GM23338 (cell line): ENCODE results near the gene BTBD9. TPM values are rescaled to one million over a fixed set of nuclear protein-coding genes. Genes with fewer than 3 reads are reported as not detected.

ENCODE experiments used
- ATAC-seq: fragments of 200-7000 bp; cut with Tn5 transposase; 3 replicates; pipeline ENCODE4 v1.9.1; 2020
- DNase-seq: peaks from one replicate; pipeline ENCODE4 v3.0.0-alpha.2; 2015; ENCODE audit warnings: low spot score
- H2AFZ ChIP-seq: fragments of 200-600 bp; sonication (generic); 2 replicates; pipeline ENCODE4 v1.8.0; 2016; ENCODE audit warnings: antibody characterized with exemption, mild to moderate bottlenecking, moderate library complexity
- H3F3A ChIP-seq: fragments of 200-600 bp; sonication (generic); replicated peaks from 2 replicates; pipeline ENCODE4 v1.8.0; 2017; ENCODE audit warnings: antibody characterized with exemption, mixed run types, low read depth
- H3K27ac ChIP-seq: fragments of 200-600 bp; sonication (generic); 2 replicates; pipeline ENCODE4 v1.6.1; 2016; ENCODE audit warnings: low read depth
- H3K27me3 ChIP-seq: fragments of 200-600 bp; sonication (generic); 2 replicates; pipeline ENCODE4 v1.8.0; 2016; ENCODE audit warnings: mild to moderate bottlenecking, mixed run types, moderate library complexity; ENCODE audit not compliant: insufficient read depth
- H3K36me3 ChIP-seq: fragments of 200-600 bp; sonication (generic); 2 replicates; pipeline ENCODE4 v1.8.0; 2016; ENCODE audit warnings: mild to moderate bottlenecking; ENCODE audit not compliant: insufficient read depth
- H3K4me1 ChIP-seq: fragments of 200-600 bp; sonication (generic); 2 replicates; pipeline ENCODE4 v1.8.0; 2016; ENCODE audit warnings: mild to moderate bottlenecking, moderate library complexity; ENCODE audit not compliant: insufficient read depth
- H3K4me2 ChIP-seq: fragments of 200-600 bp; sonication (generic); 2 replicates; pipeline ENCODE4 v1.7.1; 2017; ENCODE audit warnings: mixed run types
- H3K4me3 ChIP-seq: fragments of 200-600 bp; sonication (generic); 2 replicates; pipeline ENCODE4 v1.6.1; 2016; ENCODE audit warnings: mixed run types
- H3K79me2 ChIP-seq: fragments of 200-600 bp; sonication (generic); replicated peaks from 2 replicates; pipeline ENCODE4 v1.8.0; 2017; ENCODE audit warnings: mild to moderate bottlenecking; ENCODE audit not compliant: insufficient read depth
- H3K9me2 ChIP-seq: fragments of 200-600 bp; sonication (generic); 2 replicates; pipeline ENCODE4 v1.8.0; 2017; ENCODE audit not compliant: insufficient read depth
- H4K20me1 ChIP-seq: fragments of 200-600 bp; sonication (generic); replicated peaks from 2 replicates; pipeline ENCODE4 v1.8.0; 2017; ENCODE audit warnings: mild to moderate bottlenecking; ENCODE audit not compliant: insufficient read depth
- H3K27ac Mint-ChIP-seq: 2 replicates; pipeline ENCODE4 v1.8.0; 2020; ENCODE audit warnings: inconsistent platforms, mild to moderate bottlenecking, moderate library complexity, mixed read lengths
- H3K27me3 Mint-ChIP-seq: 3 replicates; pipeline ENCODE4 v1.8.0; 2022; ENCODE audit warnings: low read depth, mild to moderate bottlenecking, moderate library complexity, mixed read lengths, inconsistent platforms; ENCODE audit not compliant: insufficient read depth, poor library complexity
- H3K36me3 Mint-ChIP-seq: 3 replicates; pipeline ENCODE4 v1.8.0; 2021; ENCODE audit warnings: low read depth, mild to moderate bottlenecking, inconsistent platforms, moderate library complexity, mixed read lengths
- H3K4me1 Mint-ChIP-seq: 3 replicates; pipeline ENCODE4 v1.8.0; 2020; ENCODE audit warnings: mild to moderate bottlenecking, inconsistent platforms, mixed read lengths
- H3K4me3 Mint-ChIP-seq: 3 replicates; pipeline ENCODE4 v1.8.0; 2021; ENCODE audit warnings: moderate library complexity, mild to moderate bottlenecking, inconsistent platforms, mixed read lengths
- H3K9me3 Mint-ChIP-seq: 3 replicates; pipeline ENCODE4 v1.8.0; 2020; ENCODE audit warnings: moderate library complexity, mild to moderate bottlenecking, inconsistent platforms, mixed read lengths
- CREB1 ChIP-seq: fragments of 250-450 bp; sonication (Bioruptor Pico); IDR thresholded peaks from 2 replicates; pipeline ENCODE4 v1.5.0; 2020; ENCODE audit warnings: low read depth, mild to moderate bottlenecking, moderate library complexity
- CTCF ChIP-seq, 2 experiments: fragments of 200-600 bp in 1 of 2; sonication (generic) in 1 of 2; conservative IDR thresholded peaks; 2 replicates each; pipeline versions ENCODE4 v1.5.1 to v1.6.1; 2016 to 2017; ENCODE audit warnings: antibody characterized with exemption in 2 of 2, low read depth in 2 of 2, mild to moderate bottlenecking in 2 of 2, moderate library complexity in 1 of 2
- ETS1 ChIP-seq: IDR thresholded peaks from 2 replicates; pipeline ENCODE4 v1.6.1; 2016; ENCODE audit warnings: antibody characterized with exemption
- EZH2 ChIP-seq: fragments of 200-600 bp; sonication (generic); IDR thresholded peaks from one replicate; pipeline ENCODE4 v1.8.0; 2017; ENCODE audit warnings: antibody characterized with exemption, mild to moderate bottlenecking, low read depth; ENCODE audit not compliant: unreplicated experiment
- EZH2phosphoT487 ChIP-seq: fragments of 200-600 bp; sonication (generic); IDR thresholded peaks from one replicate; pipeline ENCODE4 v1.8.1; 2018; ENCODE audit warnings: antibody characterized with exemption; ENCODE audit not compliant: unreplicated experiment
- JUNB ChIP-seq: IDR thresholded peaks from one replicate; pipeline ENCODE4 v1.6.1; 2016; ENCODE audit warnings: antibody characterized with exemption; ENCODE audit not compliant: unreplicated experiment
- NANOG ChIP-seq: IDR thresholded peaks from 2 replicates; pipeline ENCODE4 v1.6.1; 2016; ENCODE audit warnings: antibody characterized with exemption, borderline replicate concordance
- POLR2AphosphoS5 ChIP-seq: IDR thresholded peaks from 2 replicates; pipeline ENCODE4 v1.6.1; 2016; ENCODE audit warnings: antibody characterized with exemption, low read depth
- REST ChIP-seq: IDR thresholded peaks from one replicate; pipeline ENCODE4 v1.6.1; 2018; ENCODE audit warnings: antibody characterized with exemption; ENCODE audit not compliant: unreplicated experiment
- STAT1 ChIP-seq: IDR thresholded peaks from one replicate; pipeline ENCODE4 v1.6.1; 2016; ENCODE audit warnings: antibody characterized with exemption; ENCODE audit not compliant: unreplicated experiment
- ZNF114 ChIP-seq: fragments of 250-450 bp; sonication (Bioruptor Pico); IDR thresholded peaks from 2 replicates; pipeline ENCODE4 v1.5.0; 2020; ENCODE audit warnings: mild to moderate bottlenecking, moderate library complexity
- ZNF331 ChIP-seq: fragments of 250-450 bp; sonication (Bioruptor Pico); IDR thresholded peaks from 2 replicates; pipeline ENCODE4 v1.5.0; 2020; ENCODE audit warnings: low read depth, mild to moderate bottlenecking, moderate library complexity
- ZNF462 ChIP-seq: fragments of 250-450 bp; sonication (Bioruptor Pico); IDR thresholded peaks from 2 replicates; pipeline ENCODE4 v1.5.0; 2020; ENCODE audit warnings: mild to moderate bottlenecking, moderate library complexity
- polyA plus RNA-seq: library from polyadenylated mRNA; unstranded; fragments of >200 nt; fragmentation: Nextera tagmentation; extraction: Ambion mirVana; gene quantifications from 2 replicates; pipeline ENCODE4 v1.2.1, GENCODE V29; 2016
- total RNA-seq: library from RNA; depleted of rRNA; stranded (reverse); fragments of >200 nt; shearing (Covaris generic); gene quantifications from 2 replicates; pipeline ENCODE4 v1.2.3, GENCODE V29; 2014

The BTBD9 gene
- total and polyA plus RNA-seq, 2 experiments from 2014 or later = 4.2 to 5.3 TPM

- Histone ChIP-seq H3K79me2 (no peaks in the 10 kb centered on the region), H4K20me1 (no peaks in the 10 kb centered on the region), H3K36me3 (no peaks in the 10 kb centered on the region), H3F3A (no peaks in the 10 kb centered on the region), H3K27ac (no peak overlapping the region), H3K4me2 (no peak overlapping the region), H2AFZ (no peak overlapping the region), H3K4me3 (no peak overlapping the region), H3K9me2 (no peaks in the 10 kb centered on the region), H3K27me3 (no peaks in the 10 kb centered on the region), H3K4me1 (peaks cover 11% of the 10 kb centered on the region; the same call in 1 of the 2 replicates)
- ATAC-seq = no peak
- no peaks in the 10 kb centered on the region; the same call in 2 of the 3 replicates for H3K9me3 Mint-ChIP-seq
- TF ChIP-seq ZNF114 (CRISPR knock-in tag) = no peak
- no peak for TF ChIP-seq ZNF462 (CRISPR knock-in tag)
- TF ChIP-seq EZH2 = no peak
- TF ChIP-seq POLR2AphosphoS5 = no peak
- TF ChIP-seq ZNF331 (CRISPR knock-in tag) = no peak
- TF ChIP-seq REST = no peak
- no peak for TF ChIP-seq JUNB
- no peak for TF ChIP-seq EZH2phosphoT487
- no peak for TF ChIP-seq ETS1
- TF ChIP-seq CTCF (conservative IDR thresholded peaks at IDR 0.05; ENCODE audit: low read depth in 2 of 2) = no peak
- no peak for TF ChIP-seq CREB1
- no peak for TF ChIP-seq NANOG
- TF ChIP-seq STAT1 = no peak
- peaks cover 40% of the 10 kb centered on the region for H3K4me1 Mint-ChIP-seq
- no peak overlapping the region for H3K27ac Mint-ChIP-seq
- no peak overlapping the region for H3K4me3 Mint-ChIP-seq
- peaks cover 2% of the 10 kb centered on the region; the same call in 1 of the 3 replicates for H3K36me3 Mint-ChIP-seq
- peaks cover 21% of the 10 kb centered on the region for H3K27me3 Mint-ChIP-seq
- DNase-seq = no peak
These were observed 472.1 kb downstream of the BTBD9 start for GRCh38 chr6:38167598-38167997.
